ENCODE data around the gene LDLRAD2. TPM values are rescaled to one million over a fixed set of nuclear protein-coding genes. Genes with fewer than 3 reads are reported as not detected.
"Not testable (repeated sequence)": the region's sequence is repeated elsewhere in the genome, so short reads cannot be mapped to it uniquely, and the experiment has no call there.

The LDLRAD2 gene
- polyA plus RNA-seq, 2 of the 4 experiments (the other 2 are of a cell fraction) = 0.08 TPM; not detected in 1

DNA sequence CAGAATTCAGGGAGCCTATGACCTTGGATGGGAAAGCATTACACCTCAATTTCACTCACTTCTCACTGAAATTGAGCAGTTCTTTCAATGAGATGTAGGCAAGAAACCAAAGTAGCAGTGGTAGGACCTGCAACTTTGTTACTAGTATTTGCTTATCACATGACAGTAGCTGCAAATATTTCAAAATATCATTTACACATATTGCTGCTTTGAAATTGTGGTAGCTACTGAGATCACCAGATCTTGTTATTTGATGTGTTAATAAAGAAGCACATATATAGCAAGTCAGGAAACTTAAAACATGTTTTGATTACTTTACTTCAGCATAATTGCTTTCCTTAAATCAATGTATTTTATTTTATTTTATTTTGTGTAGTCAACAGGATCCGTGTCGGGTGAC lies 12.9 kb downstream of the LDLRAD2 start (continued):
- TF ChIP-seq NFE2L2 (conservative IDR thresholded peaks at IDR 0.05; ENCODE audit: low read length) (no peak), NR3C1 (IDR thresholded peaks at IDR 0.05) (no peak), SMC3 (IDR thresholded peaks at IDR 0.05) (no peak), EHMT2 (IDR thresholded peaks at IDR 0.05; ENCODE audit: low read depth) (no peak), HDAC2 (IDR thresholded peaks at IDR 0.05) (no peak), RAD21 (conservative IDR thresholded peaks at IDR 0.05 in 1 of 2, IDR thresholded peaks at IDR 0.05 in 1 of 2) (no peak)

- ChIA-PET CTCF (no interaction called here), POLR2A (no interaction called here)
- Histone ChIP-seq H3K4me3 (no peak overlapping the region), H3K9me3 (no peaks in the 10 kb centered on the region), H3K4me1 (no peaks in the 10 kb centered on the region), H3K27ac (no peak overlapping the region), H3K4me2 (no peak overlapping the region)
- ATAC-seq (no peak), FAIRE-seq (no peak), DNase-seq (ENCODE audit: low read depth in 1 of 2, low spot score in 1 of 2) (no peak)
- 96% methylated on average over 7 of the region's 7 CpGs for WGBS (ENCODE audit: missing lambda C conversion rate)
- TF ChIP-seq MAFK (IDR thresholded peaks at IDR 0.05; ENCODE audit: partially characterized antibody) (no peak), ZFP36 (IDR thresholded peaks at IDR 0.05; ENCODE audit: borderline replicate concordance, partially characterized antibody) (no peak), RFX5 (IDR thresholded peaks at IDR 0.05) (no peak), ESRRA (IDR thresholded peaks at IDR 0.05; ENCODE audit: borderline replicate concordance, low read length) (no peak), ZSCAN20 (CRISPR knock-in tag; IDR thresholded peaks at IDR 0.05) (no peak)
These were observed 13.3 kb downstream of the LDLRAD2 start for GRCh38 chr1:21825393-21825792.

- H3K4me2 ChIP-seq; H3K27ac ChIP-seq; FAIRE-seq; H3K4me1 ChIP-seq; ATAC-seq; H3K4me3 ChIP-seq; H3K9me3 ChIP-seq; DNase-seq (ENCODE audit: low read depth in 1 of 2, low spot score in 1 of 2); POLR2A ChIA-PET: not testable (repeated sequence)
- 97% methylated on average over 10 of the region's 10 CpGs for WGBS (ENCODE audit: missing lambda C conversion rate)
- CTCF ChIA-PET = interaction anchor here (0.7 kb wide), 1 partner anchor 15 kb away, joined by 3 read pairs; the partner anchor contains the start of gene LDLRAD2
These were observed 14.6 kb downstream of the LDLRAD2 start for GRCh38 chr1:21826694-21827093.

GRCh38 chr1:21827141-21827679 lies 15.1 kb downstream of the LDLRAD2 start:
- no peak overlapping the region for H3K4me3 ChIP-seq
- CTCF ChIA-PET = interaction anchor here (0.6 to 0.7 kb wide), 3 partner anchors 14 to 27 kb away, joined by 3 to 7 read pairs (median 4); partner anchors contain the start of gene LDLRAD2
- FAIRE-seq = no peak

More at GRCh38 chr1:21827141-21827679, 15.1 kb downstream of the LDLRAD2 start:
- Histone ChIP-seq H3K4me1 (no peaks in the 10 kb centered on the region), H3K27ac (no peak overlapping the region), H3K9me3 (no peaks in the 10 kb centered on the region), H3K4me2 (no peak overlapping the region)
- no peak for DNase-seq (ENCODE audit: low read depth in 1 of 2, low spot score in 1 of 2)
- 94% methylated on average over 5 of the region's 5 CpGs for WGBS (ENCODE audit: missing lambda C conversion rate)
- no peak for TF ChIP-seq ZC3H11A (IDR thresholded peaks at IDR 0.05)
- no peak for TF ChIP-seq EHMT2 (IDR thresholded peaks at IDR 0.05; ENCODE audit: low read depth)
- TF ChIP-seq HDAC2 (IDR thresholded peaks at IDR 0.05) = no peak
- TF ChIP-seq, protein P1, sequence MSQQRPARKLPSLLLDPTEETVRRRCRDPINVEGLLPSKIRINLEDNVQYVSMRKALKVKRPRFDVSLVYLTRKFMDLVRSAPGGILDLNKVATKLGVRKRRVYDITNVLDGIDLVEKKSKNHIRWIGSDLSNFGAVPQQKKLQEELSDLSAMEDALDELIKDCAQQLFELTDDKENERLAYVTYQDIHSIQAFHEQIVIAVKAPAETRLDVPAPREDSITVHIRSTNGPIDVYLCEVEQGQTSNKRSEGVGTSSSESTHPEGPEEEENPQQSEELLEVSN (IDR thresholded peaks at IDR 0.05; ENCODE audit: borderline replicate concordance, low read depth) = no peak
- no peak for TF ChIP-seq GATA3 (IDR thresholded peaks at IDR 0.05; ENCODE audit: borderline replicate concordance)
- no peak for TF ChIP-seq FOXS1 (CRISPR knock-in tag; IDR thresholded peaks at IDR 0.05)
- TF ChIP-seq, protein P2, sequence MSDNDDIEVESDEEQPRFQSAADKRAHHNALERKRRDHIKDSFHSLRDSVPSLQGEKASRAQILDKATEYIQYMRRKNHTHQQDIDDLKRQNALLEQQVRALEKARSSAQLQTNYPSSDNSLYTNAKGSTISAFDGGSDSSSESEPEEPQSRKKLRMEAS (IDR thresholded peaks at IDR 0.05) = no peak
- no peak for TF ChIP-seq PHF8 (IDR thresholded peaks at IDR 0.05; ENCODE audit: borderline replicate concordance, low read depth)
- TF ChIP-seq NFE2L2 (conservative IDR thresholded peaks at IDR 0.05; ENCODE audit: low read length) = no peak
- no peak for TF ChIP-seq MAFK (IDR thresholded peaks at IDR 0.05; ENCODE audit: partially characterized antibody)
- no peak for TF ChIP-seq SREBF2 (IDR thresholded peaks at IDR 0.05)
- no peak for TF ChIP-seq HOXA7 (CRISPR knock-in tag; IDR thresholded peaks at IDR 0.05)
- no peak for TF ChIP-seq CBX2 (IDR thresholded peaks at IDR 0.05; ENCODE audit: borderline replicate concordance, low read depth)
- no peak for TF ChIP-seq CHD2 (IDR thresholded peaks at IDR 0.05; ENCODE audit: low read length, partially characterized antibody)
- TF ChIP-seq TFCP2L1 (CRISPR knock-in tag; IDR thresholded peaks at IDR 0.05) = no peak
- no peak for TF ChIP-seq MYC (IDR thresholded peaks at IDR 0.05; ENCODE audit: borderline replicate concordance, low read length)
- TF ChIP-seq RARB (CRISPR knock-in tag; IDR thresholded peaks at IDR 0.05) = no peak
- TF ChIP-seq, protein P3, sequence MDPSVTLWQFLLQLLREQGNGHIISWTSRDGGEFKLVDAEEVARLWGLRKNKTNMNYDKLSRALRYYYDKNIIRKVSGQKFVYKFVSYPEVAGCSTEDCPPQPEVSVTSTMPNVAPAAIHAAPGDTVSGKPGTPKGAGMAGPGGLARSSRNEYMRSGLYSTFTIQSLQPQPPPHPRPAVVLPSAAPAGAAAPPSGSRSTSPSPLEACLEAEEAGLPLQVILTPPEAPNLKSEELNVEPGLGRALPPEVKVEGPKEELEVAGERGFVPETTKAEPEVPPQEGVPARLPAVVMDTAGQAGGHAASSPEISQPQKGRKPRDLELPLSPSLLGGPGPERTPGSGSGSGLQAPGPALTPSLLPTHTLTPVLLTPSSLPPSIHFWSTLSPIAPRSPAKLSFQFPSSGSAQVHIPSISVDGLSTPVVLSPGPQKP (IDR thresholded peaks at IDR 0.05; ENCODE audit: low read depth, low read length) = no peak
- TF ChIP-seq JUN (IDR thresholded peaks at IDR 0.05) = no peak
- no peak for TF ChIP-seq RNF2 (IDR thresholded peaks at IDR 0.05; ENCODE audit: borderline replicate concordance, low read depth)
- no peak for ATAC-seq
- POLR2A ChIA-PET = no interaction called here

Measured in A549 (cell line).